IPS DF 6.9 (cell line): Measurements from ENCODE around the gene SLC27A5.

Experiments
- DNase-seq: peaks from one replicate; pipeline ENCODE4 v3.0.0-alpha.2; 2013; ENCODE audit warnings: low read depth, low spot score
- H3K27ac ChIP-seq: one replicate; pipeline ENCODE4 v1.5.1; 2013; ENCODE audit warnings: low read length, control low read depth
- H3K27me3 ChIP-seq: 2 replicates; pipeline ENCODE4 v1.6.1; 2013; ENCODE audit warnings: mild to moderate bottlenecking, low read length; ENCODE audit not compliant: control insufficient read depth, insufficient read depth
- H3K36me3 ChIP-seq: 2 replicates; pipeline ENCODE4 v1.6.1; 2013; ENCODE audit warnings: low read length; ENCODE audit not compliant: control insufficient read depth, insufficient read depth
- H3K4me1 ChIP-seq: 2 replicates; pipeline ENCODE4 v1.6.1; 2013; ENCODE audit warnings: low read length; ENCODE audit not compliant: control insufficient read depth, insufficient read depth
- H3K4me3 ChIP-seq: 2 replicates; pipeline ENCODE4 v1.5.1; 2013; ENCODE audit warnings: mild to moderate bottlenecking, low read length
- H3K9me3 ChIP-seq: 2 replicates; pipeline ENCODE4 v1.6.1; 2013; ENCODE audit warnings: low read length, inconsistent platforms; ENCODE audit not compliant: control insufficient read depth, insufficient read depth
- WGBS: extraction: QIAGEN DNeasy Blood & Tissue Kit; methylation state at CpG from one replicate; pipeline ENCODE4 v1.1.7; 2013; ENCODE audit warnings: mixed read lengths, missing lambda C conversion rate; ENCODE audit not compliant: insufficient read length, insufficient coverage; 5-methylcytosine and 5-hydroxymethylcytosine counted together

Gene SLC27A5

GRCh38 chr19:58519355-58520256, 7.8 kb upstream of the SLC27A5 start, which contains the start of gene ZBTB45:
Gene ZBTB45, minus strand, starts transcription at chr19:58519810. Its CDS starts 2,137 bp downstream, at chr19:58517673.
- Histone ChIP-seq H3K4me3 (peak within 1 kb of the TSS; percentile 47; the same call in 1 of the 2 replicates), H3K4me1 (peaks cover 7% of the 10 kb centered on the region), H3K36me3 (peaks cover 5% of the 10 kb centered on the region; the same call in 1 of the 2 replicates), H3K9me3 (no peaks in the 10 kb centered on the region), H3K27ac (no peak within 1 kb of the TSS), H3K27me3 (no peaks in the 10 kb centered on the region)
- peak; percentile 81 for DNase-seq
- WGBS = no CpG with 5 or more reads among the region's 87 CpGs

DNA sequence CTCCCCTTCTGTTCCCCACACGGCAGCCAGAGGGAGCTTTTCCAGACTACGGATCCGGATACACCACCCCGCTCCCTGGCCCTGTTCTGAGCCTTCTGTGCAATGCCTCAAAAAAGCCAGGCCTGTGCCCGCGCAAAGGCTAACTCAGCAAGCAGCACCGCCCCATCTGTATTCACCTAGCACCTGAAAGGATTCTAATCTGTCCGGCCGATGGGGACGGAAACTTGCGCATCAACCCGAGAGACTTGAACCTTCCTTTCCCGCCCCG, 7.2 kb upstream of the SLC27A5 start:
- Histone ChIP-seq H3K36me3 (peaks cover 5% of the 10 kb centered on the region; the same call in 1 of the 2 replicates), H3K27me3 (no peaks in the 10 kb centered on the region), H3K9me3 (no peaks in the 10 kb centered on the region), H3K27ac (no peak overlapping the region), H3K4me3 (peak overlapping the region; percentile 47; the same call in 1 of the 2 replicates), H3K4me1 (peaks cover 9% of the 10 kb centered on the region)
- no CpG with 5 or more reads among the region's 14 CpGs for WGBS
- DNase-seq = no peak

DNA sequence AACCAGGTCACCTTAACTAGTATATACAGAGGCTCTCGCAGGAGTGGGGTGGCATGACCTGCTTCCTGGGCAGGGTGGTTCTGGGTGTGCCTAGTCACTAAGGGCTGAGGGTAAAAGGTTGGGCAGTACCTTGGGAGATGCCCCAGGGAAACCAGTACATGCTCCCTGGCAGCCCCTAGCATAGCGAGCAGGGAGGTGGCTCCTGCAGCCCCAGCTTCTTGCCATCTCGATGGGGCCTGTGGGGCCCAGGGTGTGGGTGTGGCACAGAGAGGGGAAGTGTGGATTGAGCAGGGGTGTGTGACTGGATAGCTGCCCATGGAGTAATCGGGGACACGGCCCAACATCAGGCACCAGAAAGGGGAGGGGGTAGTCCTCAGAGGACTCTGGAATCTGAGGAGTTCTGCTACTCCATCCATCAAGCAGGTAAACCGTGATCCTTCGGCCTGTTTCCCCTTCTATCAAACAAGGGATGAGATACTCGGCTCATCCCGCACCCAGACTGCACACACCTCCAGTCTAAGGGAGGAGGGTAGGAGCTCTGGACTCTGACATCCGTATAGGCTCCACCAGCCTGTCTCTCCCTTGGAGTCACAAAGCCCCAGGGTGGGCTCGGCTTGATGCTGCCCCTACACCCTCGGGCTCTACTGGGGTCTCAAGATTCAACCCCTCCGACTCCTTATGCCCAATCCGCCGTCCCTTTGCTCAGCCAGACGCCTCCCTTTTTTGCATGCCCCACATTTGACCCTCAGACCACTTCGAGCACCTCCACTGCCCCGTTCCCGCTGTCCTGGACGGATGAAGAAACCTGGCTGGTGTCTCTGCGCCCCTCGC, 6.7 kb upstream of the SLC27A5 start:
- DNase-seq = no peak
- H3K4me1 ChIP-seq = peaks cover 9% of the 10 kb centered on the region
- no peaks in the 10 kb centered on the region for H3K9me3 ChIP-seq
- WGBS = no CpG with 5 or more reads among the region's 22 CpGs
- H3K27me3 ChIP-seq = no peaks in the 10 kb centered on the region
- peak overlapping the region; percentile 47; the same call in 1 of the 2 replicates for H3K4me3 ChIP-seq
- H3K27ac ChIP-seq = no peak overlapping the region
- peaks cover 5% of the 10 kb centered on the region; the same call in 1 of the 2 replicates for H3K36me3 ChIP-seq

DNA sequence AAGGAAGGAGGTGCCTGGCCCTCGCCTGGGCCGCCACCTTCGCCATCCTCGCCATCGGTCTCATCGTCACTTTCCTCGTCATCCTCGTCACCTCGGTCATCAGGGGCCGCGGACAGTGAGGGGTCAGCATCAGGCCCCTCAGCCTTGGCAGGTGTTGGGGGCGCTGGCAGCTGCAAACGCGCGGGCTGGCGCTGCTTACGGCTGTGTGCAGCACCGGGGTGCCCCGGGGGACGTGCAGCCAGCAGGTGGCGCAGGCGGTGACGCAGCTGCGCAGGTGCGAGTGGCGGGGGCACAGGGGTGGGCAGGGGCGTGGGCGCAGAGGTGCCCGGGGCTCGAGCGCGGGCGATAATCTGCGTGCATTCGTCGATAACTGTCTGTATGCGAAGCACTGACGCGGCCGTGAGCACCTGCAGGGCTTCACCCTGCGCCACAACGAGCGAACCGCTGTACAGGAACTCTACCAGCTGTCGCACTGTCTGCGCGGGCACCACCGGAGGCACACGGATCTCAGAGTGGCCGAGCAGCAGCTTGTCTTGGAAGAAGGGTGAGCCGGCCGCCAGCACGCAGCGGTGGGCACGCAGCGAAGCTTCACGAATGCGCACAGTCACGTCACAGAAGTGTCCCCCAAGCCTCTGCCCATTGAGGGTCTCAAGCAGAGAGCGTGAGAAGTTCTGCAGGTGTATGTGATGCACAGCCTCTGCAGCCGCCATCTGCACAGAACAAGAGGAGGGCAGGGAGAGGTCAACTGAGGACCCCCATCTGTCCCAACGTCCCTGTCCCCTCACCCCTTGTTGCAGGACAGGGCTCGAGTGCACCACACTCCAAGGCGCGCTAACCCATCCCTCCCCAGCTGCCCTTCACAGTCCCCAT, 5.4 kb upstream of the SLC27A5 start:
- no peaks in the 10 kb centered on the region for H3K27me3 ChIP-seq
- no peaks in the 10 kb centered on the region for H3K9me3 ChIP-seq
- no peak for DNase-seq
- no peak overlapping the region for H3K4me3 ChIP-seq
- no peak overlapping the region for H3K27ac ChIP-seq
- H3K4me1 ChIP-seq = peaks cover 9% of the 10 kb centered on the region
- H3K36me3 ChIP-seq = peaks cover 5% of the 10 kb centered on the region; the same call in 1 of the 2 replicates
- no CpG with 5 or more reads among the region's 65 CpGs for WGBS

DNA sequence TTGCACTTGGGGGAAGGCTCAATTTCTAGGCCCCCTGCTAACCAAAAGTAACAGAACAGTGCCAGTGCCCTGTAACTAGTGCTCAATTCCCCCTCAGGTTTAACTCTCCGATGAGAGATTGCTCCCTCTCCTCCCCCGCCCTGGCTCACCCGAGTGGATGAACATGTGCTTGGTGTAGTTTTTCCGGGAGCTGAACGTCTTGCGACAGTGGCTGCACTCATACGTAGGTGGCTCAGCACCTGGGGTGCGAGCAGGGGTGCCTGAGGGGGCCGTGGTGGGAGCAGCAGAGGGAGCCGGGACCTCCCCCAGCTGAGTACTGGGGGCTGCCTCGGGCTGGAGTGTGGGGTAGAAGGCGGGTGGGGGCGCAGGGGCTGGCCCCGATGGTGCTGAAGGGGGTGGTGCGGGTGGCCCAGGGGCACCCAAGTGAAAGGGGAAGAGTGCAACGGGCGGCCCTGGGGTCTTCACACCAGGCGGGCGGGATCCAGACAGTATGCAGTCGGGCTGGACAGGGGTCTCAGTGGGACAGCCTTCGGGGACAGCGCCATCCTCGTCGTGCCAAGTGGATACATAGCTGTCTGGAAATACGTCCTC, 4.5 kb upstream of the SLC27A5 start:
- no peak for DNase-seq
- Histone ChIP-seq H3K27ac (no peak overlapping the region), H3K36me3 (peaks cover 5% of the 10 kb centered on the region; the same call in 1 of the 2 replicates), H3K4me1 (peaks cover 9% of the 10 kb centered on the region), H3K27me3 (no peaks in the 10 kb centered on the region), H3K9me3 (no peaks in the 10 kb centered on the region), H3K4me3 (no peak overlapping the region)
- whole genome bisulfite sequencing = no CpG with 5 or more reads among the region's 25 CpGs

GRCh38 chr19:58515259-58515658, 3.5 kb upstream of the SLC27A5 start:
- H3K27ac ChIP-seq = no peak overlapping the region
- peaks cover 9% of the 10 kb centered on the region for H3K4me1 ChIP-seq
- DNase-seq = no peak
- H3K27me3 ChIP-seq = no peaks in the 10 kb centered on the region
- H3K36me3 ChIP-seq = peaks cover 5% of the 10 kb centered on the region; the same call in 1 of the 2 replicates
- no peaks in the 10 kb centered on the region for H3K9me3 ChIP-seq
- H3K4me3 ChIP-seq = no peak overlapping the region
- no CpG with 5 or more reads among the region's 2 CpGs for WGBS

DNA sequence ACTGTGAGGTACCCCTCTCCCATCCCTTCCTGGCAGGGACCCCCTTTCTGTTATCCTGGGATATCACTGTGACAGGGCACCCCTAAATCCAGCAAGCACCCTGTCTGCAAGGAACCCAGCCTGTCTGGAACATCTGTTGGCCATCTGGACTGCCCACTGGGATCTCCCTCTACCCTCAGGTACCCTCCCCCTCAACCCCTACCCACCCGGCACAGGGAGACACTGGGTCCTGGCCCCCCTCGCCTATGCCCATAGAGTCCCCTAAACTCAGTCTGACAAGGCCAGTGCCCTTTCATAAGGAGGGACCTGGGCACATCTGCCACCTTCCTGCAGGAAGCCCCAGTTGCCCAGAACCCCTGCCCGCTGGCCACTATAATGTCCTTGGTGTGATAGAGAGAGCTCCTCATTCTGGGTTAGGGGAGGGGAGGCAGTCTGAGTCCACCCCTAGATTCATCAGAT, 2.8 kb upstream of the SLC27A5 start:
- no CpG with 5 or more reads among the region's 3 CpGs for WGBS
- H3K4me1 ChIP-seq = peaks cover 9% of the 10 kb centered on the region
- no peaks in the 10 kb centered on the region for H3K9me3 ChIP-seq
- H3K36me3 ChIP-seq = peaks cover 5% of the 10 kb centered on the region; the same call in 1 of the 2 replicates
- peak overlapping the region; percentile 25; the same call in 1 of the 2 replicates for H3K4me3 ChIP-seq
- no peak overlapping the region for H3K27ac ChIP-seq
- H3K27me3 ChIP-seq = no peaks in the 10 kb centered on the region
- DNase-seq = no peak

- Histone ChIP-seq H3K4me3 (peak overlapping the region; percentile 25; the same call in 1 of the 2 replicates), H3K4me1 (peaks cover 9% of the 10 kb centered on the region), H3K27ac (no peak overlapping the region), H3K9me3 (no peaks in the 10 kb centered on the region), H3K27me3 (no peaks in the 10 kb centered on the region), H3K36me3 (peaks cover 5% of the 10 kb centered on the region; the same call in 1 of the 2 replicates)
- no CpG with 5 or more reads among the region's 66 CpGs for WGBS
- DNase-seq = peak; percentile 84
These were observed 2.1 kb upstream of the SLC27A5 start for GRCh38 chr19:58513694-58514563.

DNA sequence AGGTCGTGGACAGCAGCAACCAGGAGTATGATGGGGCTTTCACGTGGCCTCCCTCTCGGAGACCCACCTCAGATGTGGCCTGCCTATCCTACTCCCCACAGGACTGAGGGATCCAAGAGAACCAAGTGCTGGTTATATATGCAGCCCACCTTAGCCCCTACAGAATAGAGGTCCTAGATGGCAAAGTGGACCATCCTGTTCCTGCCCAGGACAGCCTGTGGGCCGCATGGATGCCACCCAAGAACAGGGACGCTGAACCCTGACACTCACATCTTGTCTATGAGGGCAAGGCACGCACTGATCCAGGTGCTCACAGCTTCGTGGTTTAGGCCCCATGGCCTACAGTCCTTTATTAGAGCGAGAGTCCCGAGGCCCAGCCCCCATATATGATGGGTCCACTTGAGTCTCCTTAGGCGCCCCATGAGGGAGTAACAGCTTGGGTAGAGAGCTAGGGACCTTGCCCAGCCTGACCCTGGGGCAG, 1.5 kb upstream of the SLC27A5 start:
- Histone ChIP-seq H3K4me1 (peaks cover 5% of the 10 kb centered on the region), H3K4me3 (no peak overlapping the region), H3K27me3 (no peaks in the 10 kb centered on the region), H3K27ac (no peak overlapping the region), H3K9me3 (no peaks in the 10 kb centered on the region), H3K36me3 (peaks cover 5% of the 10 kb centered on the region; the same call in 1 of the 2 replicates)
- no peak for DNase-seq
- WGBS = no CpG with 5 or more reads among the region's 10 CpGs
